Erythroblast (primary cell): ENCODE measurements around the gene TRMT61A.

Source experiments
- DNase-seq, 2 experiments: peaks; one replicate each; lab custom pipeline; 2025; lab: John Stamatoyannopoulos, UW
- GATA1 ChIP-seq: IDR thresholded peaks from 2 replicates; pipeline ENCODE4 v1.6.1; 2011; ENCODE audit warnings: low read depth, mild to moderate bottlenecking, control low read depth, low read length, moderate library complexity
- POLR2A ChIP-seq: IDR thresholded peaks from 2 replicates; pipeline ENCODE4 v1.6.1; 2011; ENCODE audit warnings: mild to moderate bottlenecking, low read length

The TRMT61A gene

DNA sequence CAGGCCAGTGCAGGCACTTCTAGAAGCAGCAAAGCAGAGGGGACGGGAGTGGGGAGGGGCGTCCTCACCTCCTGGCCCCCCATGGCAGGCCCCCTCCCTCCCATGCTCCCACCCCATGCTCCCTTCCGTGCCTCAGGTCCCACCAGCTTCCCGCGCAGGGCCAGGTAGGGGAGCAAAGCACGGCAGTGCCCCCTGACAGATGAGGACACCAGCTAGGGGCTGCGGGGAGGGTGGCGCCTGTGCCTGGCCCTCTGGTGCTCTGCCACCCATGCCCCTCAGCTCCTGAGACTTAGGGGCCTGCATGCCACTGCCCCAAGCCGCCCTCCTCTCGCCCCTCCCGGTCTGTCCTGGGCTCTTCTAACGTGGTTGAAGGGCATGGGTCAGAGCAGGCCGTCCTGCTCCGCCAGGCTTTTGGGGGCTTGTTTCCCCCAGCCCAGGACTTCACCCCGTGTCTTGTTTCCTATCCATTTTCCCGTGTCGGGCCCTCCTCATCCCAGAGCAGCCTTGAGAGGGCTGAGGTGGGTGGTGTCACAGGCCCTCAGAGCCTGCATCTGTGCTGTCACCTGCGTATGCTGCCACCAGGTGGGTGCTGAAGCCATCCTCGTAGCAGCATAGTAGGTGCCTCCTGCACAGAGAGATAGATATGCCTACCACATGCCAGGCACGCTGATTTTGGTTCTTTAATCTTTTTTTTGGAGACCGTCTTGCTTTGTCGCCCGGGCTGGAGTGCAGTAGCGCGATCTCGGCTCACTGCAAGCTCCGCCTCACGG is 10.2 kb downstream of the TRMT61A start:
- DNase-seq, result no peak
- TF ChIP-seq GATA1, result no peak
- no peak for TF ChIP-seq POLR2A

DNA sequence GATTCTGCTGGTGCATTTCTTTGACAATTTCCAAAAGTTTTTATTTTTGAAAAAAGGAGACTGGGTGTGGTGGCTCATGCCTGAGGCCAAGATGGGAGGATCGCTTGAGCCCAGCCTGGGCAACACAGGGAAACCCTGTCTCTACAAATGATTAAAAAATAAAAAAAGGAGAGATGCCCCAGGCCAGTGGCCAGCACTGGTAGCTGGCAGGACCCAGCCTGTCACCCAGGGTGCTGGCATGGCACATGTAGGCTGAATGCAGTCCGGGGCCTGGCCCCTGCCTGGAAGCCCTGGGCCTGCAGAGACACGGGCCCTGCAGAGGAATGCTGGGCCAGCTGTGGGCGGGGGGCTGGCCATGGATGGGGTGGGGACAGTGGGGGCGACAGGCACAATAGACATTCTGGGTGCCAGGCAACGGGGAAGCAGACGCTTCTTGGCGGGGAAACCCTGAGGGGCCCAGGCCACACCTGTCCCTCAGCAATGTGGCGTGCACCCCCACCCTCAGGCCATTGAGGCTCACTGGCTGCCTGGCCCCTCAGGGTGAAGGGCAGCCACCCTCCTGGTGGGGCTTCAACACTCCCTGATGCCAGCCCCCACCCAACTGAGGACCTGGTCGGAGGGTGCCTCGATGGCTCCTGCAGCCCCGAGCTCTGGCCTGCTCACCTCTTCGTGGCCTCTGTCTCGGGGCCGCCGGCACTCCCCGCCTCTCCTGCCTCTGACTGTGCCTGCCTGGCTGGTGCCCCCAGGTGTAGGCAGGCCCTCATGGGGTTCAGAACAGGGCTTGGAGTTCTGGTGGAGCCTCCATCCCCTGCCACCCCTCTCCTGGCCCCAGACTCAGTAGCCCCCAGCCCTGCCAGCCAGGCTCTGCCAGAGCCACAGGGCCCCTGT is 12.1 kb downstream of the TRMT61A start:
- DNase-seq, result no peak
- TF ChIP-seq GATA1 (no peak), POLR2A (no peak)

DNA sequence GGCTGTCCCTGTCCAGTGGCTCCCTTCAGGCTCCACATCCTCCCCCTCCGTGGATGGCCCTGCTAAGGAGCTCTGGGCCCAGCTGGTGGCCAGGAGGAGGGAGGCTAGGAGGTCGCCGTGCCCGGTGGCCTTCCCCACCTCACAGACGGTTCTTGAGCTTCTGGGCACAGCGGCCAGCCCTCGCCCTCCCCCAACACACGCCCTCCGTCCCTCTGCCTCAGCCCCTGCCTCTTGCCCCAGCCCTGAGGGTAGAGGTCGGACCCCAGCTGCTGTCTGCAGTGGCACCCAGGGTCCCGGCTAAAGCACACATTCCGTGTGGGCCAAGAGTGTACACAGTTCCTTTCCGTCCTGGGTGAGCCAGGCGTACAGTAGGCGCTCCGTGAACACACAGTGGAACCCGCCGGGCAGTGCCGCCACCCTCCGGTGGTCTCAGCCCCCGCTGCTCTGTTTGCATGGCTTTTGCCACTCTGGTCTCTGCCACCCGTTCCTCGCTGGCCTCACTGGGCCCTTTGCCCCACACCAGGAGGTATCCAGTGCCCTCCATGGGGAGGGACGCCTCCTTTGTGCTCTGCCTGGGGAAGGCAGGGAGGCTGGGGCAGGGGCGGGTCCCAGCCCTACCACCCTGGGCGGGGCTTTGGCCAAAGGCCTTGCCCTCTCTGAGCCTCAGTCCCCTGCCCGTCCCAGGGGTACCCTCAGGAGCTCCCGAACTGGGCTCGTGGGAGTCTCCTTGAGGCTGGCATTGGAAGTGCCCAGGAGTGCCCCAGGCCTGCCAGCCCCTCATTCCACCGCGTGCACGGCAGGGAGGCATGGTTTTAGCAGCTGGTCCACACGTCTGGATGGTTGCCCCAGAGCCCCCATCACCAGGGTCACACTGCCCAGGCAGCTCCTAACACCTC is 13.0 kb downstream of the TRMT61A start:
- no peak for DNase-seq
- TF ChIP-seq POLR2A, result no peak
- no peak for TF ChIP-seq GATA1

DNA sequence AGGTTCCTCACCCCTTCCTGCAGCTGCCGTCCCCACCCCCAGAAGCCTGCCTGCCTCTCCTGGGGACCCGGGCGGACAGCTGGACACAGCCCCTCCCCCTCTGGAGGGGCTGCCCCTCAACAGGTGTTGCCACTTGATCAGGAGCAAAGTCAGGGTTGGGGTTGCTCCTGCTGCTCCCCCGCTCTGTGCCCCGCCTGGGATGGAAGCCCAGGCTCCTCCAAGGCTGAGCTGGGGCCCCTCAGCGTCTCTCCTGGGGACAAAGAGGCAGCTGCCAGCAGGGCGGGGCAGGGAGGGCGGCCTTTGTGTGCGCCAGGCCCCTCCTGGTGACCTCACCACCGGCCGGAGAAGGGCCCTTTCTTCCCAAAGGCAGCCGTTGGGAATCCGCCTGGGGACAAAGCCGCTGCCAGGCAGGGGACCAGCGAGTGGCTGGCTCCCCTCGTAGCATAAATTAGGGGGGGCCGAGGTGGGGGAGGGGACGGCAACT is 13.7 kb downstream of the TRMT61A start:
- TF ChIP-seq GATA1 (no peak), POLR2A (no peak)
- no peak for DNase-seq

DNA sequence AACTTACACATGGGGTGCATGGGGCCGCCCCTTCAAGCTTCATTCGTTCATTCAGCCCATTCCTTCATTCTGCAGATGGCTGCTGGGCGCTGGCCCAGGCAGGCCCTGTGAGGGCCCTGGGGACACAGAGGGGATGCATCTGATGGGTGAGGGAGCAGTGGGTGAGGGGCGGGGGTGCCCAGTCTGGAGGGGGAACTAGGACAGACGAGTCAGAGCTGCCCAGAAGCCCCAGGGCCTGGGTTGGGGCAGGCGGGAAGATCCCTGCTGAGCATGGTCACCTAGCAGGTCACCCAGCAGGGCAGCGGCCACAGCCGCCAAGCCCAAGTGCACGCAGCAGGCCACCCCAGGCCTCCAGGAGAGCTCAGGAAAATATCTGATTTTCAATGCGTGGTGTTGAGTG is 14.1 kb downstream of the TRMT61A start:
- TF ChIP-seq POLR2A (no peak), GATA1 (no peak)
- no peak for DNase-seq

DNA sequence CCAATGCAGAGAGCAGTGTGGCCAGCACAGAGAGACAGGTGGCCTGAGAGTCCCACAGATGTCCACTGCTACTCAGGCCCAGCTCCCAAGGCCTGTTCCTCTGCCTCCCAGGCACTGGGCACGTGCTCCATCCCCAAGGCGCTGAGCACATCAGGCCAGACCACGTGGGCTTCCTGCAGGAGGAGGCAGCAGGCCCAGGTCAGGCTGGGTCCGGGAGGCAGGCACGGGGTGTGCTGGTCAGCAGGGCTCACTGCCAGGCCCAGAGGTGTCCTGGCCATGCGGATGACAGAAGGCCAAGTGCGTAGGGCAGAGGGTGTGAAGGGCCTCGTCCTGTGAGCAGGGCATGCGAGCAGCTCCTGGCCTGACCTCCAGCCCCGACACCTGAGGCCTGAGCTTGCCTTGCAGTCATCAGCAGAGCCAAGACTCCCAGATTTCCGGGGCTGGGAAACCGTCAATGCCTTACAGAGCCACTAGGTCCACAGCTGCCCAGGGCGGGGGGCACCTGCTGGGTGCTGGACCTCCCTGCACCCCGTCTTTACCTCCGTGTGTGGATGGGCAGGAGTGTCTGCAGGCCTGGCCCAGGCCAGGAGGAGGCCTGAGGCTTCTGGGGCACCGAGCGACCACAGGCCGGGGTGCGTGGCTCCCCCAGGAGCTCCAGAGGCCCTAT is 14.9 kb downstream of the TRMT61A start:
- TF ChIP-seq GATA1, result no peak
- TF ChIP-seq POLR2A, result no peak

DNA sequence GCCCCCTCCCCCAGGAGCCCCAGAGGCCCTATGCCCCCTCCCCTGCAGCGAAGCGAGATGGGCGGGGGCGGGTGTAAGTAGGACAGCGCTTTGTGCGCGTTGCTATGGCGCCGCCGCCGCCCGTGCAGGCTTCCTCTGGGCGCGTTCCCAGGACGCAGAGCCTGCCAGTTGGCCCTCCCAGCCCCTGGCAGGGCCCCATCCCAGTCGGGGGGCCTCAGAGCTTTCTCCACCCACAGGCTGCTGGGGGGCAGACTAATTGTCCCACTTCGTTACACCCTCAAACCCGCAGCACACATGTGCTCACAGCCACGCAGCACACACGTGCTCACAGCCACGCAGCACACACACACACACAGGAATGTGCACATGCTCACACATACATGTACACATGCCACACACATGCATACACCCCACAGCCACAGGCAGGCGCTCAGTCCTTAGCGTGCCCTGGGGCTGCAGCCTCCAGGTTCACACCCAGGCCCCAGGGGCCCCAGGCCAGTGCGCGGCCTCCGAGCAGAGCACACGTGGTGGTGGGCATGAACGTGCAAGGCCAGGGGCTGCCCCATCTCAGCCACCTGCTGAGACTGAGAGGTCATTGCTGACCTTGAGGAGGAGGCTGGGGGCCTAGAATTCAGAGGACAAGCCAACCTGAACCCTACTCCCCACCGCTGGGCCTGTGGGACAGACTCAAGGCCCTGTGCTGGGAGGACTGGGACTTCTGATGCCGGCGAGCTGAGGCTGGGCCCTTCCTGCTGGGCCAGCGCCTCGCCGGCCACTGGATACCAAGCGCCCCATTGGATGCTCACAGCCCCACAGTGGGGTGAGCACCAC is 15.6 kb downstream of the TRMT61A start:
- TF ChIP-seq POLR2A (no peak), GATA1 (no peak)
- DNase-seq, result no peak

More for the DNA sequence above, 14.9 kb downstream of the TRMT61A start:
- no peak for DNase-seq

DNA sequence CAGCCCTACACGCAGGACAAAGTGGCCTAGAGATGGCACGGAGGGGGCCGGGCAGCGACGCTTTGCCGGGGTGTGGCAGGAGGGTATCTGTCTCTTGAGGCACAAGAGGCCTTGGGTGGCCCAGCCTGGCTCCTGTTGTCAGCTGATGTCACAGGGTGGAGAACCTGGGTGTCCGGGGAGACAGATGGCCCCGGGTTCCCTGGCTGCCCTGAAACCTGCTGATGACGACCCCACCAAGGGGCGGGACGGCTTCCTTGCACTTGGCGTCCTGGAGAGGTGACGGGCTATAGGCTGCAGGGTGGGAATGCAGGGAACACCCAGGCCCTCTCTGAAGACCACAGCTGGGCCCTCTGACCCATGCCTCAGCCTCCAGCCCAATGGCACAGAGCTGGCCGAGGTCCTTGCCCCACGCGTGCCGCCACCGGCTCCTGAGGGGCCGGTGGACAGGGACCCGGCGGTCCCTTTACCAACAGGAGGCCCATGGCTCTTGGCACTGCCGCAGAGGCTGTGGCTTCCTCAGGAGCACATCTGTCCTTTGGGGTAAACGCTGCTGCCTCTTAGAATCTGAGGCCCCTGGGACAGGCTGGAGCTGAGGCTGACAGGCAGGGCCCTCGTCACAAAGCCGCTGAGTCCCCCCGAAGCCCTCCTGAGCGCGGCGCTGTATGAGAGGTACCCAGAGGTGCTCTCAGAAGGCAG is 16.4 kb downstream of the TRMT61A start:
- no peak for DNase-seq
- TF ChIP-seq GATA1 (no peak), POLR2A (no peak)

DNA sequence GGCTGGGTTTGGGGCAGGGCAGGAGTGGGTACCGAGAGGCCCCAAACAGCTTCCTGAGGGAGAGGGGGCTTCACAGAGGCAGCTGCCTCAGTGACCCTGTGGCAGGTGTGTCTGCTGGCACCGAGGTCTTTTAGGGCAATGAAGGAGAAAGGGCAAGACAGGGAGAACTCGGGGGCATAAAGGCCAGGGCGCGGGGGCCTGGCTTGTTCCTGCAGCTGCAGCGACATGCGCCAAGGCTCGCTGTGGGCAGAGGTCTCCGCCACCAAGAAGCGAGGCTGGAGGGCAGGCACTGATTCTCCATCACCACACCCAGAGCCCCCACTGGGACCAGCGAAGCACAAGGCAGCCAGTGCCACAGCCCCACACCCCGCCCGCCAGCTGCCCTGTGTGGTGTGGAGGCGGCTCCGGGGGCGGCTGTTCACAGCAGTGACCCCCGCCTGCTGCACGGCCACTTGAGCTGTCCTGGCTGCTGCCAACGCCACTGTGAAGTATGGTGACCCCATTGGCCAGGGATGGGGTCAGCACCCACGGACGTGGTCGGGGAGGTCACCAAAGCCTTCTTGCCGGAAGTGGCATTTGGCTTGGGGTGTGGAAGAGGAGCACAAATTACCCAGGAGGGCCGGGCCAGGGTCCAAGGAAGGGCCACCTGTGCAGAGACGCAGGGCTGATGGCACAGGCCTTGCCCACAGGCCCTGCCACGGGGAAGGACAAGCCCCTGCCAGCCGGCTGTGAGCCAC is 17.1 kb downstream of the TRMT61A start:
- TF ChIP-seq GATA1, result no peak
- TF ChIP-seq POLR2A, result no peak
- no peak for DNase-seq

DNA sequence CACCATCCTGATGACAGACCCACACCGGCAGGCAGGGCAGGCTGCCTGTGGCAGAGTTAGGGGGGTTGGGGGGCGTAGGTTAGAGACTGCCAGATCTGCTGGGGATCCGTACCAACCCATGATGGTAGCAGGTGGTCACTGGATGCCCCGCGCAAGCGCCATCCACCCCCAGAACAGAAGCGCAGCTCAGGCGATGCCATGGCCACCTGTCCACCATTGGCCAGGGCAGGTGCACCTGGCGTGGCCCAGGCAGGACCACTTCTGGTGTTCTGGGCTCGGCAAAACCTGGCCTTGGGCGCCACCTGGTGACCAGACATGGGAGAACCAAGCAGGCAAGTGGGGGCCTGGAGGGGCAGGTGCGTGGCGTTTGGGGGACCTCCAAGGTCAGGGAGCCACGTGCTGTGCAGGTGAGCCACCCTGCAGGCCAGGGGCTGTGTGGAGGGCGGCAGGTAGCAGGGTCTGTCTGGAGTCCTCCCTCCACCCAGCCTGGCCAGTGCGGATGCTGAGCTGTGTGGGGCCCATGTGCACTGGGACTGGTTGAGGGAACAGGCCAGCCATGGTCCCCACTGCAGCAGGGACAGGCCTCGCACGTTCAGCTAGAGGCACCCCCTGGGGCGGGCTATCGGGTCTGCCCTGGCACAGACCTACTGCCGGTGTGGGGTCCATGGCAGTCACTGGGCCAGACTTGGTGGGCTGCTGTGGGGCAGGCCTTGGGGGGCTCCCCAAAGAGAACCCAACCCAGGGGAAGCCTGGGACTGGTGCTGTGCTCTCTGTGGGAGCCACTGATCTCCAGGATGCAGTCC is 17.9 kb downstream of the TRMT61A start:
- peak; percentile 62 to 85 for DNase-seq
- no peak for TF ChIP-seq GATA1
- no peak for TF ChIP-seq POLR2A
